GM04503 (cell line): ENCODE measurements around the gene CHST2.

Source experiments
- DNase-seq: peaks from one replicate; pipeline ENCODE4 v3.0.0-alpha.2; 2012; ENCODE audit warnings: low read depth

Gene CHST2

DNA sequence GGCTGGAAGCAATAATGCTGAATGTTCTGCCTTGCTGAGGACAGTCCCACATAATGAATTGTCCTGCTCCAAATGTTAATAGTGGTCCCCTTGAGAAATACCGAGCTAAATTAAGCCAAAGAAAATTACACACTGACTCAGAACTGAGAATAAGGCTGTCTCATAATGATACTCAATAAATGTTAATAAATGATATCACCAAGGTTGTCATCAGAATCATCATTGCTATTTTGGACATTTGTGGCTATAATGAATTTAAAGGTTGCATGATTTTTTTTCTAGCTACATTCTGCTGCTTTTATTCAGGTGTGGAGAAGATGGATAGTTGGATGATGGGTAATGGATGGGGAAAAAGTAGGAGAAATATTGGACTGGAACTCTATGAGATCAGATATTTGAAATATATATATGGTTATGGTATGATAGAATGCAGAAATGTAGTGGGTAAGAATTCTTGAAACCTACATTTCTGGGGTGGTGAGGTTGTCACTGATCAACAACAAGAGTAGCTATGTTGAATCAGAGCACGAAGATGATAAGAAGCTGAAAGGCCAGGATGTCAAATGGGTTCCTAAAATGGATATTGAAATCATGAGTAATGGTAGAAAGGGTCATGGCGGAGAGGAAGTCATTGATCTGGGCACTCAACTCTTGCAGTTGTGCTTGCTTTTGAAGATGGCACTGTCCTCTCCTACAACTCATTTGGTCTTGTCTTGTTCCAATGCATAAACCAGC is 12.8 kb downstream of the CHST2 start:
- no peak for DNase-seq

DNA sequence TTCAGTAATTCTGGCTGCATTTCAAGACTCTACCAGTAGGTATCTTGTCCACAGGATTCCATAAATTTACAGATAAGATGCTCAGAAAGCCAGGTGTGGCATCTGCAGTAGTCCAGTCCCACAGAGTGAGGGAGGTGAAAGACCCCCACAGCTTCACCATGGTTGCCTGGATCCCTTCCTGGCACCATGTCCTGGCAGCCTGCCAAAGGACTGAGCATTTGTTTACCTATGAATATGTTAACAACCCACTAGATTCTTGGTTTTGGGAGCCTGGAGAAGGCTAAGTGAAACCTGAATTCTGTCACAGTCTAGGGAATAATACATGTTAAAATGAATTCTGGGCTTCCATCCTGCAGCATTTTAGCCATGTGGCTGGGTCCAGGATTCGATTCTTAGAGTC is 14.9 kb downstream of the CHST2 start:
- no peak for DNase-seq

DNA sequence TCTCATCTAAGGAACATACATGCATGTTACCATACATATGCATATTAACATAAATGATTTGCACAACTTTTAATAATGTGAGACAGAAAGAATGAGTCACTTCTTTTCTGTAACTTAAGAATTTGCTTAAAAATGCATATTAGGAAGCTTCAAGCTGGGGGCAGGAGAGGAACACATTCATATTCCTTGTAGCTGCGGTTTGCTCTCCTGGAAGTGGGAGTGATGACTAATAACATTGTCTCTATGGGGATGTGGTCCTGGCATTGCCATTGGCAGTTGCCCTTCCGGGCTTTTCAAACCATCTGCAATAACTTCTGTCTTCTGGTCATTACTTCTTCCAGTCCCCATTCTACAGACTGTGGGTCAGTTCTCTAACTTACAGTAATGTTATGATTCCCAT is 15.6 kb downstream of the CHST2 start:
- peak; percentile 87 for DNase-seq

DNA sequence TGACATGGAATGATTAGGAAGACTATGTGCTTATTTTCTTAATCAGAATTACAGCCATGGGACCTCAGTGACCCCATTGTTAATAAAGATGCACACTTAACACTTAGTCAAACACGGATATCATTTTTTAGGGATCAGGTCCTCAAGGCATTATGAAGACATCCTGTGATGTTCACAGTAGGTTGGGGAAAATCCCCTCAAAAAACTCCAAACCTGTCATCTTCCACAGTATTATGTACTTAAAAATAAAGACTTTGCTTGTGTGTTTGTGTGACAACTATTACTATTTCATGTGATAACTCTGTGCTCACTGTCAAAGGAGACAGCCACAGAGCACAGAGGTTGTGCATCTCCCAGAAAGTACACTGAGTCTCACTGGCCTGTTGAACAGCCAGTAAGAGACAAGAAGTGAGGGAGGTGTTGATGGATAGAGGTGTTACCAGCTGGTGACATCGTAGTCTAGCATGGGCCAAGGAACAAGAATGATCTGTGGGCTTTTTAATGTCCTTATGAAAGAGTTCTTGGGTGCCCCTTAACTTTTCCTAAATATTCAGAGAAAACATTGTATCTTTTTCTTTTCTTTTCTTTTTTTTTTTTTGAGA is 18.0 kb downstream of the CHST2 start:
- no peak for DNase-seq

DNA sequence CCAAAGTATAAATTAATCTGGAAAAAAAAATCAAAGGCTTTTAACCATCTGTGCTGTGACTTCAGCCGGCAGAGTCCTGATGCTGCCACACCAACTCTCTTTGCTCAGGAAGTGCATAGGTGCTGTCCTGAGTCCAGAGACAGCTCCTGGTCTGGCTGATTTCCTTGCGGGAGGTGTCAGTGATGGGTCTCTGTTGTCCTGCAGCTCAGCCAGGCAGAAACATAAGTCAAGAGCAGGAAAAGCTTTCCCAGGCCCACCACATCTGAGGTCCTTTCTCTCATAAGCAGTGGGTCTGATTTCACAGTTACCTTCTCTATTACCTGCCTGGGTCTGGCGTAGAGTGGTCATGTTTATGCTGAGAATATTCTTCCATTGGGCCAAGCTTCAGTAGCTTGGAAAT is 19.4 kb downstream of the CHST2 start:
- no peak for DNase-seq

DNA sequence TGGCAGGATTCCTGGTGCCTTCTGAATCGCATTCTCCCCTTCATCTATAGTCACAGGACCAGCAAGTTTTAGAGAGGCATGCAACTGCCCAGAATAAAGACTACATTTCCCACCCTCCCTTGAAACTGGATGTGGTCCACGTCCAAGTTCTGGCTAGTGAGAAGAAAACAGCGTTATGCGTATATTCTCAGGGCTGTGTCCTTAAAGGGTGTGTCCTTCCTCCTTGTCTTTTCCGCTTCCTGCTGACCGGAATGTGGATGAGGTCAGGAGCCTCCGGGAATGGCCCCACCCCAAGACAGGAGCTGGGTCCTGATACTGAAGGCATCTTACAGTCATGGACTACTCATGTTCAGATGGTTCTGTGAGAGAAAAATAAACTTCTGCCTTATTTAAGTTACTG is 20.2 kb downstream of the CHST2 start:
- DNase-seq = no peak

DNA sequence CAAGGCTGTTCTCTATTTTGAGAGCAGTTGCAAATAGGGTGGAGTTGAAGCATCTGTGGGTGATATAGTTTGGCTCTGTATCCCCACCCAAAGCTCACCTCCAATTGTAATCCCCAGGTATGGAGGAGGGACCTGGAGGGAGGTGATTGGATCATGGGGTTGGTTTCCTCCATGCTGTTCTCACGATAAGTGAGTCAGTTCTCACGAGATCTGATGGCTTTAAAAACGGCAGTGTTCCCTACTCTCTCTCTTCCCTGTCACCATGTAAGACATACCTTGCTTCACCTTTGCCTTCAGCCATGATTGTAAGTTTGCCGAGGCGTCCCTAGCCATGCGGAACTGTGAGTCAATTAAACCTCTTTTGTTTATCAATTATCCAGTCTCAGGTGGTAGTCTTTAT is 21.0 kb downstream of the CHST2 start:
- no peak for DNase-seq

DNA sequence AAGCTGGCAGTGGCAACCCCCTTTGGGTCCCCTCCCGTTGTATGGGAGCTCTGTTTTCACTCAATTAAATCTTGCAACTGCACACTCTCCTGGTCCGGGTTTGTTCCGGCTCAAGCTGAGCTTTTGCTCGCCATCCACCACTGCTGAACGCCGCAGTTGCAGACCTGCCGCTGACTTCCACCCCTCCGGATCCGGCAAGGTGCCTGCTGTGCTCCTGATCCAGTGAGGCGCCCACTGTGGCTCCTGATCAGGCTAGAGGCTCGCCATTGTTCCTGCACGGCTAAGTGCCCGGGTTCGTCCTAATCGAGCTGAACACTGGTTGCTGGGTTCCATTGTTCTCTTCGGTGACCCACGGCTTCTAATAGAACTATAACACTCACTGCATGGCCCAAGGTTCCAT is 22.8 kb downstream of the CHST2 start:
- DNase-seq = no peak

DNA sequence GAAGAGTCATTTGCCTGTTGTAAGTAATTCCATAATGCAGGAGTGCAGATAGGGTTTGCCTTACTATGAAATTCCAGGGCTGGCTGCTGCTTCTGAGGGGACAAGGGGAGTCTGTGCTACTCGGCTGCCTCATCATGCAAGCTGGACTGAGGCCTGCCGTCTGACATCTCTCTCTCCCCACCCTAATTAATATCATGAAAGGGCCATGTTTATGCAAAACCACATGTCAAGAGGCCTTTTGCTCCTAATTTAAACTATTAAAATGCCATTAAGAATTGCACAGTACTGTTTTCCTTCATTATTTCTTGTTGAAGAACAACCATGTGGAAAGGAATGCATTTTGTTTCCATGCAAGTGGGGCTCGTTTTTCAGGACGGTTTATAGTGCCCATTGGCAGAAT is 26.3 kb downstream of the CHST2 start:
- DNase-seq = no peak

DNA sequence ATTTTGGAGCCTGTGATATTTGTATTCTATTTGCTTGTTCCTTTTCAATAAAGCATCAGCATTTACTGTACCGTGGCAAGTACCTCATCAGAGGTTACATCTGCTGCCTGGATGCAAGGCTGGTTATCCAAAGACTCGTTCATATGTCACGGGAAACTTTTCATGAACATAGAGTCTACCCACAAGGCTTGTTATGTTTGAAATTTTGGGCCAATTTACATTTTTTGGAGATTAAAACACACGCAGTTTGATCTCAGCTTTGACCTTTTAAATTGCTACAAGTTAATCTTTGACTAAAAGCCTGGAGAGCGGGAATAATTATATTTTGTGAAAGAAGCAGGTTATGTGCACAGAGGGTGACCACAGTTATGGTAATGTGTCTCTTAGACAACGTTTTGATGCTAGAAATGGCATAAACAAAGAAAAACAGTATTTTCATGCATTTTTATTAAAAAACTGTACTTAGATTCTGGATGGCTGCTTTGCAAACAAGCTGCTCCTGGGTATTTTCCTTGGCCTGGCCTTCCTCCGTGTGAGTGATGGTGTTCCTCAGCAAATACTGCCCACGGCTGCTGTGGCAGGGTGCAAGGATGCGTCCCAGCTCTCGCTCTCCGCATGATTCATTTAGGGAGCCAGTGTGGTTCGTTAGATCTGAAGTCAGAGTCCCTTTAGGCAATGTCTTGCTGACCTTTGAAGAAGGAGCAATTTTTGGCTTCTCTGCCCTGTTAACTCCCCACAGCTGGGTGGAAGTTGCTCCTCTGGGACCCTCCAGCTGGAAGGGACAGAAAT is 27.1 kb downstream of the CHST2 start:
- DNase-seq = no peak

DNA sequence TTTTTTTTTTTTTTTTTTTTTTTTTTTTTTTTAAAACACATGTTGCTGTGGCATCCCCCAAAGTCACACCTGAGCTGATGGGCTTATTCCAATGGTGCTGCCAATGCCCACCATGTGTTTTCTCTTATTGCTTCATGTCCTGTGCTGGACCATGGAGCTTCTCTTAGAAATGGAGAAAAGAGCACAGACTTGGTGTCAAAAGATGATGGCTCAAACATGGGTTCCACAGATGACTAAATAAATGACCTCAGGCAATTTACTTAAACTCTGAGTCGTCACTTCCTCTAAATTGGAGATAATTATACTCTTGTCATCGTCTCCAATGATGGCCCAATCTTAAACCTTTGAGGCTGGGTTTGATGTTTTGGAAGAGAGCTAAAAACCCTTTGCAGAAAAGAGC is 28.1 kb downstream of the CHST2 start:
- no peak for DNase-seq

DNA sequence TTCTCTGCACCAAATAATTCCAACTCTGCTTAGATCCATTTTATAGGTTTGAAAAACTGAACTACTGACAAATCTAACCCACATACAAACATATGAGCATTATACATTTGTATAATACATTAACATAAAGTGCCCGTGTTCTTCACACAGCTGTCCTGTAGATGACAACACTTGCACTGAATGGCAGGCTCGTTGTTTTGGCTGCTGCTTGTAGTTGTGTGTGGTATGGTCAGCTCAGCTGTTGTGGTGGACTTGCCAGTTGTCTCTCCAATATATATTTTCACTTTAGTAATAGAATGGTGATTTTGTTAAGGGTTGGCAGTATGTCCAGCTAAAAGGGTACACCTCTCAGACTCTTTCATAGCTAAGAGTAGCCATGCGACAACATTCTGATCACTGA is 30.5 kb downstream of the CHST2 start:
- no peak for DNase-seq

DNA sequence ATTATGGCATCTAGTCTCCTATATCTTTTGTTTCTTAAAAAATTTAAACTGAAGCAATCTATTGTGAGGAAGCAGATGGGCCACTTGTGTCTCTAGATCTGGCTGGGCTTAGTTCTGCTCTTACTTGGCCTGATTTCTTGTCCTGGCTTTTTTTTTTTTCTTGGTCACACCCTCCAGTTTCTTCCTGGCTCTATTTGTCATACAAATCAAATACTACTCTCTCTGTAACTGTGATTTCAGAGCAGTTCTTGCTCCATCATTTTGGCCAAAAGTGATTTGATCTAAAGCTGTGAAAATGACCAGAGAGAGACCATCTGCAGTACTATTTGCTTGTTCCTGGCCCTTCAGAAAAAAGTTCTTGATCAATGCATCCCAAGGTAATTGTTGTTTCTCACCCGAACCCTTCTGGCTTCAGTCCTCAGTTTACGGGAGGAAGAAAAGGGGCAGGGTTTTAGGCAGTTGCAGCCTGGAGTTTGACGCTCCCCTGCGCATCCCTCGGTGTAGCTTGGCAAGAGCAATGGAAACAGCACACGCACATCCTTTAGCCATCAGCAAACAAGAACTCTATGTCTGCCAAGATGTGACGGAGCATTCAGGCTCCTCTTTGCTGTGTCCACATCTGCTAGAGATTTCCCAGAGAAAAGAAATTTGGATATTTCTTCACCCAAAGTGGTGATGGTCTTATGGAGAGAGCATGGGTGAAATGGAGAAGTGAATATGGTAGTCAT is 31.6 kb downstream of the CHST2 start:
- DNase-seq = peak; percentile 12

DNA sequence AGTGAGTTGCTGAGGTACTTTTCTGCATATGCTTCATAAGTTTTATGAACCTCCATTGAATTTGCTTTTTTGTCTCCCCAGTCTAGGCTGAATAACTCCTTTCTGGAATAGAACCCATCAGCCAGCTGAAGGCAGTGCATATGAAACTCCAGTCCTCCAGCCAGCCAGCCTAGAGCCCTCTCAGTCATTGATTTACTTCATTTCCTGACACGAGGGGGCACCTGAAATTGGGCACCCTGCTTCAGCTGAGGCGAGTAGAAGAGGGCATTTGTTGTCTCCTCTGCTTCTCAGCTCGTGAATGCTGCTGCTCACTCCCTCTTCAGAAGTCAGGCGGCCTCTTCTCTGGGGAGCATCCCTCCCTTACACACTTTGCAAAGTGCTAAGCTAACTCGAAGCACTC is 32.5 kb downstream of the CHST2 start:
- no peak for DNase-seq

DNA sequence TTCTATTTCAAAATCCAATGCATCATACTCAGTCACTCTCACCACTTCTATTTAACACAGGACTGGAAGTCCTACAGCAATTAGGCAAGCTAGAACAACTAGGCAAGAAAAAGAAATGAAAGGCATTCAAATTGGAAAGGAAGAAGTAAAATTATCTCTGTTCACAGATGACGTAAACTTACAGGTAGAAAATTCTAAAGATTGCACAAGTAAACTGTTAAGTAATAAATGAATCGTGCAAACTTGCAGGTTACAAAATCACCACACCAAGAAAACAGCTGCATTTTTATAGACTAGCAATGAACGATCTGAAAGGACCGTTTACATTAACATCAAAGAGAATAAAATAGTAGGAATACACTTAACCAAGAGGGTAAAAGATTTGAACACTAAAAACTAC is 36.2 kb downstream of the CHST2 start:
- DNase-seq = no peak

DNA sequence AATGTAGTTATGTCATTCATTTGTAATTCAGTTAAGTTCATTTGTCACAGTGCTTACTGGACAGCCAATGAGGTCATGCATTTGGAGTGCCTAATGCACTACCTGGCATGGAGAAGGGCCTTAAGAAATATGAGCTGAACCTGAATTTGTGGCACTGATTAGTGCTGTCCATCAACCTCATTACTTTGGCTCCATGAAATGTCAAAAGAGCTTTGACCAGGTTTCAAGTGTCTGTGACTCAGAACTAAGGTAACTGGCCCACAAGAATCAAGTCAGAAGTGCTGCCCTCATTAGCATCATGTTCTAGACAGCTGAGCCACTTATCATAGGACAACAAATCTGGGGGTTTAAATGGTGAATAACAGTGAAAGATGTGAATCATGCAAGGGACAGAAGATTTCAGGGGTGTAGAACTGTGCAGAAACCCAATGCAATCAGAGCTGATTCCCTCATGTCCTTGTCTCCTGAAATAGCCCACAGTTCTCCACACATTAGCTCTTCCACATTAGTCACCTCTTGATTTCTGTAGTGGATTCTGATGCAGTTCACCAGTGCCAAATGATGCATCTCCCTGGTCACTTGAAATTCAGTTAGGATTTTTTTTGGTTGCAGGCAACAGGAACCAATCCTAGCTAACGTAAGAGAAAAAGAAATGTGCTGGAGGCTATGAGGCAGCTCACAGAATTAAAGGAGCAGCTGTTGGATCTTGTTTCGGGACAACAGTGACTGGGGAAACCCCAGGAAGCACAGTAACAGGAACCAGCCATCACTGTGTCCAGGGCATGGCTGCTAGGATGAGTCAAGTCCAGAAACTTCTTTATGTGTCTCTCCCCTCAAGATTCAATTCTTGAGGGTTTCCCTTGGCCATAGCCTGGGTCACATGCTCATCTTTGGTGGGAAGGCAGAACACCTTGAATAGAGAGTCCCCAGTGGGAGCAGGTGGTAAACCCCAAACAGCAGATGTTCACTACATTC is 38.7 kb downstream of the CHST2 start:
- peak; percentile 29 for DNase-seq

DNA sequence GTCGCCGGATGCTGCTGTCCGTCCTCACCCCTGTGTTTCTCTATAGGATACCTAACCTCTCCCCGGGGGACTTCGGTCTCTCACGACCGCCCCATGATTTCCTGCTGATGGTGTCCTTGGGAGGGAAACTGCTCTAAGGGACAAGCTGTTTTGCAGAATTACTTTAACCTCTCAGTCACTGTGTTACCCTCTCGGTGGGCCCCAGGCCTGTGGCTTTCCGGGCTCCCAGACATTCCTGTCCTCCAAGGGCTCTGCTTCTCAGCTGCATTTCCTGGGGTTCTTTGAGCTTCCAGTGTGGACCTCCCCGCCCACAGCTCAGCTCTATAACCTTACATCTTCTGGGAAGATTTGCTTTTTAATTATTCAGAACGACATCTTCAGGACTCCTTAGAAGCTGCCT is 40.9 kb downstream of the CHST2 start:
- no peak for DNase-seq

DNA sequence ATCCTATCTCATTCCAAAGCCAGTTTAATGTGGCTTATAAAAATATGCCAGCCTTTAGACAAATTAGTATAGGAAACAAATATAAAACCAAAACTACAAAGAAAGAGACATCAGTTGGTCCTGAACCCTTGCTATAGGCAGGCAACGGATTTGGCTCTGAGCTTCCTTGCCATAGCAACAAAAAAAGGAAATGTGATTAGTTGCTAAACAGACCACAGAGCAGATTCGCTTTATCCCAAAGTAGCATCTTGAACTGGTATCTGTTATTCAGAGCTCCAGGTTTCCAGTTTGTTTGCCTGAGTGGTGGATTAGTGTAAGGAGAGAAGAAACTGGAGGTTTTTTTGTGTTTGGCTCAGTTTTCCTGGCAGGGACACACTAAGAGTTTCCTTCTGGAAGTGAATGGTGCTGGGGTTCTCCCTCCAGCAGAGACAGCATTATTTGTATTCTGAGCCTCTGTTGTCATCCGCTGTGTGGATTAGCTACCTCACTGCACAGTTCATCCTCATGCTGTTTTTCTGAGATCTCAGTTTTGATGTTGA is 44.1 kb downstream of the CHST2 start:
- no peak for DNase-seq

DNA sequence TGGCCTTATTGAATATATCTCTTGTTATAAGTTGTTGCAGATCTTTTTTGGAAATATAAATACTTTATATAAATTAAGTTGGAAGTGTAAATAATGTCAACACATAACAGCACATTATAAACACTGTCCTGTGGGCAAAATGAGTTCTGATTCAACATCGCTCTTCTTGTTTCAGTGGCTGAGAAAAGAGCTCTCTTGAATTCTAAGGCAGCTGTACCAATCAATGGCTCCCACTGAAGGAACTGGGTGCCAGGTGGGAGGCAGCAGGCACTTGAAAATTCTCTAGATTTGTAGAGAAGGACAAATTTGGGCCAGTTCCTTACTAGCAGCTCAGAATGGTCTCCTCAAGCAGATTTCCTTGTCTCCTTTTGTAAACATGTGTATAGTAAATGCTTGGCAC is 45.6 kb downstream of the CHST2 start:
- DNase-seq = no peak

DNA sequence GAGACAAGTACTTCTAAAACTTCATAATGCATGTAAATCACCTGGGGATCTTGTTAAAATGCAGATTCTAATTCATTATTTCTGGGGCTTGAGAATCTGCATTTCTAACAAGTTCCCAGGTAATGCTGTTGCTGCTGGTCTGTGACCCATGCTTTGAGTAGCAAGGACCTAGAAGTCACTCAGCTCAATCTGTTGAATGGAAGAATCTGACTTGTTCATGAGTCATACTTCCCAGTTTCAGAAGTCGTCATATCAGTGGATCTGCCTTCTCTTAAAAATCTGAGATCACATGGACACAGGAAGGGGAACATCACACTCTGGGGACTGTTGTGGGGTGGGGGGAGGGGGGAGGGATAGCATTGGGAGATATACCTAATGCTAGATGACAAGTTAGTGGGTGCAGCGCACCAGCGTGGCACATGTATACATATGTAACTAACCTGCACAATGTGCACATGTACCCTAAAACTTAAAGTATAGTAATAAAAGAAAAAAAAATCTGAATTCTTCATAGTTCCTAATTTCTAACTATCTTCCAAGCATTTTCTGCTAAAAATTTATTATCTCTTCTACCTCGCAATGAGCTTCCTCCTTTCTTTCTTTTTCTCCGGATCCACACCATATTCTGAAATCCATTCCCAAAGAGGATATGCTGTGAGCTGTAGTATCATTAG is 46.2 kb downstream of the CHST2 start:
- DNase-seq = peak; percentile 13

DNA sequence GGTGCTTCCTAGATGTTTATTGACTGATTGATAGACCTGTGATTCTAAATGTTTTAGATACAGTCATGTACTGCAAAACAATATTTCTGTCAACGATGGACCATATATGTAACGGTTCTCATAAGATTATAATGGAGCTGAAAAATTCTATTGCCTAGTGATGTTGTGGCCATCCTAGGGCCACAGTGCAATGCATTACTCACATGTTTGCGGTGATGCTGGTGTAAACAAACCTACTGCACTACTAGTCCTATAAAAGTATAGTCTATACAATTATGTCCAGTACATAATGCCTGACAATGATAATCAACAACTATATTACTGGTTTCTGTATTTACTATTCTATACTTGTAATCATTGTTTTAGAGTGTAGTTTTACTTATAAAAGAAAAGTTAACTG is 46.8 kb downstream of the CHST2 start:
- no peak for DNase-seq
